Right lobe of liver (tissue), 6 donors: ENCODE results near the gene AGO3. TPM values are rescaled to one million over a fixed set of nuclear protein-coding genes. Genes with fewer than 3 reads are reported as not detected.

Experiments
- ATAC-seq, 4 donors: fragments of 200-7000 bp; cut with Tn5 transposase; one replicate each; pipeline ENCODE4 v1.9.1; 2020; ENCODE audit warnings: mild to moderate bottlenecking in 4 of 4, moderate library complexity in 4 of 4
- DNase-seq, 3 donors: peaks; one replicate each; pipeline ENCODE4 v3.0.0-alpha.2; 2020
- H3K27ac ChIP-seq, 3 donors: fragments of 200-600 bp; one replicate each; pipeline ENCODE4 v1.8.0; 2022
- H3K27me3 ChIP-seq, 2 donors: fragments of 200-600 bp; one replicate each; pipeline ENCODE4 v1.8.0; 2022
- H3K36me3 ChIP-seq, 4 donors: fragments of 200-600 bp; sonication (generic) in 1 of 4; one replicate each; pipeline versions ENCODE4 v1.5.1 to v1.8.0; 2017 to 2022; ENCODE audit warnings: control low read depth in 1 of 4
- H3K4me1 ChIP-seq, 4 donors: fragments of 200-600 bp; sonication (generic) in 1 of 4; one replicate each; pipeline versions ENCODE4 v1.5.1 to v1.8.0; 2017 to 2022; ENCODE audit warnings: control low read depth in 1 of 4
- H3K4me3 ChIP-seq, 3 donors: fragments of 200-600 bp; one replicate each; pipeline ENCODE4 v1.8.0; 2022
- H3K9me3 ChIP-seq, 4 donors: fragments of 200-600 bp; sonication (generic) in 1 of 4; one replicate each; pipeline versions ENCODE4 v1.5.1 to v1.8.0; 2017 to 2022; ENCODE audit warnings: control low read depth in 1 of 4
- CTCF ChIP-seq, 4 donors: fragments of 200-600 bp in 3 of 4; fragments of 450-650 bp in 1 of 4; IDR thresholded peaks; one replicate each; pipeline versions ENCODE4 v1.5.1 to v1.8.0; 2016 to 2022; ENCODE audit warnings: antibody characterized with exemption in 4 of 4, mild to moderate bottlenecking in 2 of 4
- POLR2A ChIP-seq: fragments of 450-650 bp; IDR thresholded peaks from one replicate; pipeline ENCODE4 v1.6.1; 2017; ENCODE audit warnings: antibody characterized with exemption, mild to moderate bottlenecking
- WGBS: methylation state at CpG from one replicate; pipeline ENCODE4 v1.1.6; 2018; ENCODE audit warnings: low coverage, low lambda C conversion rate; ENCODE audit not compliant: insufficient coverage; ENCODE audit errors: missing lambda C conversion rate; 5-methylcytosine and 5-hydroxymethylcytosine counted together
- intact Hi-C, 2 donors: fragments of 100-400 bp; cut with DNase I; formaldehyde crosslinking; loops; one replicate each; pipeline versions ENCODE4 v1.11.2 to v1.14.1; 2022
- total RNA-seq, 6 experiments: library from RNA; depleted of rRNA in 2 of 6; stranded (reverse); fragments of >200 nt in 2 of 6; fragmentation: NEBNext Ultra II Directional in 3 of 6; extraction: Animal tissue kit (Norgen Biotek cat#: 25700) in 3 of 6; gene quantifications; one replicate each; pipeline versions ENCODE4 v1.1.0 to v1.2.4, GENCODE V29; 2016 to 2023
- donor health status: DM: no; HTN: yes; CAD: no.
- donor health status: DM: no; HTN: no; CAD: no.
- donor health status: DM: no; HTN: no; CAD: no.
- donor health status: DM: no; HTN: yes; CAD: no.
- donor health status: DM: no; HTN: yes; CAD: no.

The AGO3 gene
- total RNA-seq, 6 experiments from 2014 or later, result 7.0 to 16.2 (median 13.1) TPM

GRCh38 chr1:36097693-36098585 is 167.0 kb downstream of the AGO3 start:
- TF ChIP-seq POLR2A, result no peak
- TF ChIP-seq CTCF (IDR thresholded peaks at IDR 0.05), result no peak
- intact Hi-C loops, result loop anchor here in 1 of 2 donors (10.0 kb wide), 1 partner anchor 87 kb away; no protein-coding TSS in a partner anchor
- no peak for ATAC-seq

GRCh38 chr1:36098650-36099365 is 167.9 kb downstream of the AGO3 start:
- no peak for ATAC-seq
- Histone ChIP-seq H3K4me1 (peaks cover 0 to 5% (median 2%) of the 10 kb centered on the region in 4 donors), H3K27me3 (no peaks in the 10 kb centered on the region), H3K9me3 (no peaks in the 10 kb centered on the region), H3K4me3 (no peak overlapping the region), H3K27ac (no peak overlapping the region), H3K36me3 (peaks cover 0 to 14% (median 1%) of the 10 kb centered on the region in 4 donors)
- no CpG with 5 or more reads among the region's 13 CpGs for WGBS
- intact Hi-C loops, result loop anchor here in 1 of 2 donors (10.0 kb wide), 1 partner anchor 86 kb away; no protein-coding TSS in a partner anchor
- TF ChIP-seq POLR2A (no peak), CTCF (IDR thresholded peaks at IDR 0.05) (no peak)
- DNase-seq, result no peak

More at GRCh38 chr1:36097693-36098585, 167.0 kb downstream of the AGO3 start:
- Histone ChIP-seq H3K36me3 (peaks cover 0 to 22% (median 6%) of the 10 kb centered on the region in 4 donors), H3K9me3 (no peaks in the 10 kb centered on the region), H3K4me1 (peaks cover 0 to 5% (median 2%) of the 10 kb centered on the region in 4 donors), H3K27ac (no peak overlapping the region), H3K27me3 (no peaks in the 10 kb centered on the region), H3K4me3 (no peak overlapping the region)
- no CpG with 5 or more reads among the region's 33 CpGs for WGBS
- DNase-seq, result no peak

GRCh38 chr1:36099681-36100341 is 168.9 kb downstream of the AGO3 start:
- Histone ChIP-seq H3K4me3 (peak overlapping the region in 2 of 3 donors; percentile 3 to 29), H3K9me3 (no peaks in the 10 kb centered on the region), H3K4me1 (peaks cover 0 to 5% (median 2%) of the 10 kb centered on the region in 4 donors), H3K27me3 (no peaks in the 10 kb centered on the region), H3K27ac (no peak overlapping the region), H3K36me3 (peaks cover 0 to 4% (median 0%) of the 10 kb centered on the region in 4 donors)
- TF ChIP-seq POLR2A, result no peak
- peak; percentile 75 to 83 (median 76) for TF ChIP-seq CTCF (IDR thresholded peaks at IDR 0.05)
- peak; percentile 80 to 82 (median 82) for DNase-seq
- peak; percentile 90 to 94 (median 92) for ATAC-seq
- 4% methylated on average over 10 of the region's 18 CpGs for WGBS
- intact Hi-C loops, result loop anchor here in 1 of 2 donors (10.0 kb wide), 1 partner anchor 85 kb away; no protein-coding TSS in a partner anchor

GRCh38 chr1:36100376-36100775 is 169.5 kb downstream of the AGO3 start:
- intact Hi-C loops, result no loop called here
- no peaks in the 10 kb centered on the region for H3K36me3 ChIP-seq
- H3K9me3 ChIP-seq, result no peaks in the 10 kb centered on the region
- no peak for ATAC-seq
- peak overlapping the region in 1 of 3 donors; percentile 3 for H3K4me3 ChIP-seq
- no peak for DNase-seq
- TF ChIP-seq POLR2A (no peak), CTCF (IDR thresholded peaks at IDR 0.05) (no peak)
- no peak overlapping the region for H3K27ac ChIP-seq
- peaks cover 0 to 5% (median 2%) of the 10 kb centered on the region in 4 donors for H3K4me1 ChIP-seq
- no peaks in the 10 kb centered on the region for H3K27me3 ChIP-seq
- WGBS, result 20% methylated on average over 1 of the region's 6 CpGs
